HG03175 (cell line): Measurements from ENCODE around the gene SORL1.
A peak's percentile ranks its signal among the peaks of the same experiment; 100 is the strongest.

Experiments
- ATAC-seq: cut with Tn5 transposase; IDR thresholded peaks from one replicate; pipeline ENCODE4 v1.9.1; 2021; ENCODE audit warnings: mild to moderate bottlenecking, moderate library complexity; ENCODE audit not compliant: unreplicated experiment

Gene SORL1

DNA sequence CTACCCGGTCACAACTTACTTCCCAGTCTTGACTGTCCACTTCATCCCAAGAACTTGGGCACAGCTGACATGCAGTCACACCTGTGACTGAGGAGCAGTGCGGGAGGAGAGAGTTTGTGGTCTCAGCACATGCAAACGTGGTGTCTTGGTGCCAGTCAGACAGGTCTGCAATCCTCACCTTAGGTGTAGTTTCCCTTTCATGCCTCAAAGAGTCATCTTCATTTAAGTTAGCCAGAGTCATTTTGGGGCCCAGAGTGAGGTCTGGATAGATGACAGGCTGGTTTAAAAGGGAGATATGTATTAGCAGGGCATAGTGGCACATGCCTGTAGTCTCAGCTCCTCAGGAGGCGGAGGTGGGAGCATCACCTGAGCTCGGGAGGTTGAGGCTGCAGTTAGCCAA is 109.1 kb downstream of the SORL1 start:
- ATAC-seq, result no peak

DNA sequence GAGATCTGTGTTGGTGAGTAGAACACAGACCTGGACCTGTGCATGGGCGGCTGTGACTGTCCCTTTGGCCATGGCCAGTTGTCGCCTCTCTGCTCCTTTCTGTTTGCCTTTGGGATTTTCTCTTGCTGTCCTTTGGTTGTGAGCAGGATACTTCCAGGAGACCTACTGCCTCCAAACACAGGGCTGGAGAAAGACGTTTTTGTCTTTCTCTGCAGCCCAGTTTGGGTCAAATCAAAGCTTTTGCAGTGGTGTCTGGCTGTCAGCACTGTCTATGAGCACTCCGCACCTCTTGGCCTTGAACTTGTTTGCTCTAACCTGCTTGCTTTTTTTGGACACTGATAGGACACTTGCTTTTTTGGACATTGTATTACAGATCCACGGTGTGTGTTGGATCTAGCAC is 109.6 kb downstream of the SORL1 start:
- no peak for ATAC-seq

DNA sequence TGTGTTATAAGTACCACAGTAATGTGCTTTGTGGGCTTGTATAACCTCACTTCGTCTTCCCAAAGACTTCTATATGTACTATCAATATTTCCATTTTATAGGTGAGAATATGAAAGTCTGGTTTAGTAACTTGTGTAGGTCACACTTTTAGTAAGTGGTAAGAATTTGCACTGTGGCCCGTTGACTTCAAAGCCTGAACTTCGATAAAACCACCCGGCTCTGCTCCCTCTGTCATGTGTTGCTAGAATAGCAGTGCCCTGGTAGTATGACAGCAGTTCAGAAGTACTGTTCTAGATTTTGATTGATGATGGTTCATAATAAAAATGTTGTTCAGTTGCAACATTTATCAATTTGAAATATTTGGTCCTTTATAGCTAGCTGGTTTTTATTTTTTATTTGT is 110.9 kb downstream of the SORL1 start:
- no peak for ATAC-seq

DNA sequence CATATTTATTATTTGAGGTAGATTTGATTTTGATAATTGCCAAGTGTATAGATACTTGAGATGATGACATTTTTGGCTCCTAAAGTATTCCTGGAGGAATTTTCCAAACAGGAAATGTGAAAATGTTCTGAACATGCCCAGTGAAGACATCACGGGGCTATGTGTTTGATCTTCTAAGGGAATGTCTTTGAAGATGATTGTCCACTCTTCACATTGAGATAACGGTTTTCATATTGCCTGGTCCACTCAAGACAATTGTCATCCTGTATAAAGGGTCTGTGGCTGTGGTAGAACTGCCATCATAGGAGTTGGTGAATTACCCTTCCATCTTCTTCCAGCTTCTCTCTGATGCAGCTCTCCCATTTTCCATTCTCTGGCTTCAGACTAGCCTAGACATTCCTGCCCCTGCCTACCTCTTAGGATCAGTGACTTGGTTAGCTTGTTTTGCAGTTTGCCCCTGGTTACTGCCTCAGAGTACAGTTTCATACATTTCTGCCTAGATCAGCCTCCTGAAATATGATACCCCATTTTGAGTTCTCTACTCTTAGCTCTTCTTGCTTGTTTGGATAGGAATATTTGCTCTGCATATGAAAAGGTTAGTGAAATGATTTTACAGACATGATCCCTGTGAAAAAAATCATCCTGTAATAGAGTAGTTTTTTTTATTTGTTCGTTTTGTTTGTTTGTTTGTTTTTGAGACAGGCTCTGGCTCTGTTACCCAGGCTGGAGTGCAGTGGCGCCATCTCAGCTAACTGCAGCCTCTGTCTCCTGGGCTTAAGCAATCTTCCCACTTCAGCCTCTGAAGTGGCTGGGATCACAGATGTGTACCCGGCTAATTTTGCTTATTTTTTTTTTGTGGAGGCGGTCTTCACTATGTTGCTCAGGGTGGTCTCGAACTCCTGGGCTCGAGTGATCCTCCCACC is 112.0 kb downstream of the SORL1 start:
- ATAC-seq, result no peak

DNA sequence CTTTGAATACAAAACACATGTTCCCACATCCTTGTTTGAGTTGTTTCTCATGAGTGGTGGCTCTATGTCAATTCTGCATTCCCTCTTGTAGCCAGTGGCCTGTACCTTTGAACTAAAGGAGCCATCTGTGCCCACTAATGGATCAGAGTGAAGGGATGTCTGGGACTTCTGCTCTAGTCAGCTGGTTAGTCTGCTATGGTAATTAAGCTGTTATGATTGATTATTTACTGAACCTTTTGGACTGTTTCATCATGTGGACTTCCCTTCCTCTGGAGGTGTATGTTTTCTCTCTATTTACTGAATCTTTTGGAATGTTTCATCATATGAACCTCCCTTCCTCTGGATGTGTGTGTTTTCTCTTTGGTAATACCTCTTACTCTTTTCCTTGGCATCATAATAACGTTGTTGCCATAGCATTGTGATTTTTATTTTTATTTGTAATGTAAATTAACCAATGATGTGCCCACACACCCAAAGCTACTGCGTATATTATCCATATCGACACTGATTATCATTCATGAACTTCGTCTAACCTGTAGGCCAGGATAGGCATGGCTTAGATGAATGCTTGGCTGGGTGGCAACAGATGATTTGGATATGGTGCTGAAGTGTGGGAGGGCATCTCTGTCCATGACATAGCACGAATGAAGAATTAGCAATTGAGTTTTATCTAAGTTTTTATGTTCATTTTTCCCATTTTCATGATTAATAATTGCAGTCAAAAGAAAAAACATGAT is 113.0 kb downstream of the SORL1 start:
- no peak for ATAC-seq

DNA sequence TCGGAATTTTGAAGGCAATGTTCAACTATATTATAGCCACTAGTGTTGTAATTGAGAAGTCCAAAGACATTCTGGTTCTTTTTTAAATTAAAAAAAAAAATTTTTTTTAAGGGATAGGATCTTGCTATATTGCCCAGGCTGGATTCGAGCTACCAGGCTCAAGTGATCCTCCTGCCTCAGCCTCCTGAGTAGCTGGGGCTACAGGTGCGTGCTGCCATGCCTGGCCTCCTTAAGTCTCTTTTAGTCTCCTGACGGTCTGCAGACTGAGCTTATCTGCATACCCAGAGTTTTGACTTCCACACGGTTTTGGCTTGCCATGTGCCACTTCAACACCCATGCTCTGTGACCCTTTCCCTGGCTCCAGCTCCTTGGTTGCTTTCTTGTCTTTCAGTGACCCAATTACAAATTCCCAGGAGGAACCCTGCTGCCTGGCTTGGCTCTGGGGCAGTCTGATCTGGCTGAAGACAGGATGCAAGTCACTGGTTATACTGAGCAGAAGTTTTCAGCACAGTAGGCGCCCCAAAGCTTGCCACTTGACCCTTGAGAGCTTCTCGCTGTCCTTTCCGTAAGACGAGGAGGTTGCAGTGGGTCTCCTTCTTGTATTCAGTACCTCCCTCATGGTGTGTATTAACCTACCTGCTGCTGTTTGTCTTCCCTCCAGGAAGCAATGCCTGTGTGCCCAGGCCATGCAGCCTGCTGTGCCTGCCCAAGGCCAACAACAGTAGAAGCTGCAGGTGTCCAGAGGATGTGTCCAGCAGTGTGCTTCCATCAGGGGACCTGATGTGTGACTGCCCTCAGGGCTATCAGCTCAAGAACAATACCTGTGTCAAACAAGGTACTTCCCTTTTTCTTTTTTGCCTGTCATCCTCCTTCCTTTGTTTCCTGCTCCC is 114.4 kb downstream of the SORL1 start:
- no peak for ATAC-seq

DNA sequence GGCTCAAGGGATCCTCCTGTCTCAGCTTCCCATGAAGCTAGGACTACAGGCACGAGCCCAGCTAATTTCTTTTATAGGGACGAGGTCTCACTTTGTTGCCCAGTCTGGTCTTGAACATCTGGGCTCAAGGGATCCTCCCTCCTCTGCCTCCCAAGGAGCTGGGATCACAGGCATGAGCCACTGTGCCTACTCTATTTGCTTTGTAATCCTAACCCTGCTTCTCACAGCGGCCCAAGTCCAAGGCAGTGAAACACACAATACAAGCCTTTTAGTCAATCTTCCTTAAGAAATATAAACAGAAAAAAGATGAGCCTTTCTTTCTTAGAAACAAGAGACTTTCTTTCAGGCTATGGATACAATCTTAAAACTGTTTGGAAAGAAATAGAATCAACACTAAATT is 115.9 kb downstream of the SORL1 start:
- ATAC-seq, result no peak

DNA sequence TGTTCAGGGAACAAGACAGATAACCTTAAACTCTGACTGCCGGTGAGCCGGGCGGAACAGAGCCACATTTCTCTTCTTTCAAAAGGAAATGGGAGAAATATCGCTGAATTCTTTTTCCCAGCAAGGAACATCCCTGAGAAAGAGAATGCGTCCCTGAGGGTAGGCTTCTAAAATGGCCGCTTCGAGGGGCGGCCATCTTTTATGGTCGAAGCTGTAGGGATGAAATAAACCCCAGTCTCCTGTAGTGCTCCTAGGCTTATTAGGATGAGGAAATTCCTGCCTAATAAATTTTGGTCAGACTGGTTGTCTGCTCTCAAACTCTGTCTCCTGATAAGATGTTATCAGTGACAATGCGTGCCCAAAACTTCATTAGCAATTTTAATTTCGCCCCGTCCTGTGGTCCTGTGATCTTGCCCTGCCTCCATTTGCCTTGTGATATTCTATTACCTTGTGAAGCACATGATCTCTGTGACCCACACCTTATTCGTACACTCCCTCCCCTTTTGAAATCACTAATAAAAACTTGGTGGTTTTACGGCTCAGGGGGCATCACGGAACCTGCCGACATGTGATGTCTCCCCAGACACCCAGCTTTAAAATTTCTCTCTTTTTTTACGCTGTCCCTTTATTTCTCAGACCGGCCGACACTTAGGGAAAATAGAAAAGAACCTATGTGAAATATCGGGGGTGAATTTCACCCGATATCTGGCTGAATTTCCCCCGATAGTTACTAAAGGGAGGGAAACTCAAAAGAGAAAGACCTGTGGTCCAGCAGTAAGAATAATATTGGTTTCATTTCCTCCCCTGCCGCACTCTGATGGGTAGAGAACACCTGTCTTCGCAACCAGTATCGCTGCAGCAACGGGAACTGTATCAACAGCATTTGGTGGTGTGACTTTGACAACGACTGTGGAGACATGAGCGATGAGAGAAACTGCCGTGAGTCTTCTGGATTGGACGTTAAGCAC is 117.5 kb downstream of the SORL1 start:
- ATAC-seq, result peak; percentile 99

DNA sequence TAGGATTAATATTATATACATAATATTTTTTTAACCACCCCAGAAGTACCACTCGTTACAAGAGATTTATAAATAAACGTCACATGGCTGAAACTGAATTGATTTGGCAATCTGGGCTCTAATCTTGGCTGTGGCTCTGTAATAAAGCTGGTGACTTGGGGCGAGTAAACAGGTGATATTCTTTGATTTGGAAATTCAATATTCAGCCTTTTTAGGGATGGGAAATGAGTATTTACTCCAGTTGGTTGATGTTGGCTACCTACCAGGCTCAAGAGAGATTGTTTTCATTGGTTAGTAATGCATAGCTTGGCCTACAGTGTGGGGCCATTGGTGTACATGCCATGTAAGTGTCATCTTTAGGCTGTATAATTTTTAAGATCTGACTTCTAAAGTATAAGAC is 118.3 kb downstream of the SORL1 start:
- no peak for ATAC-seq

DNA sequence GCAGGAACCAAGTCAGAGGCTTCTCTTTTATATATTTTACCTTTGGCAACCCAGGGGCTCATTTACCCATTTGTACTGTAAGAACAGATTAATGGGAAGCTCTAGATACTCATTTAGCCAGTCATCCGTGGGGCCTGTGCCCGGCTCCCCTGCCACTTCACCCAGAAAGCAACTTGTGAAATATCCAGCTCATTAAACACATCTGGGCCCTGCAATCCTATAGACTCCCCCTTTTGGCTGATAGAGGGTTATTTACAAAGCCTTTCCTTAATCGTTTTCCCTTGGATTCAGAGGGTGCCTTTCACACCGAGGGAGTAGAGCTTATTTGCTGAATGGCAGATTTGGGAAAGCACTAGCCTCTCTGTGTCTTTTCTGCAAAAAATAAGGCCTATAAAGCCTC is 119.4 kb downstream of the SORL1 start:
- no peak for ATAC-seq

DNA sequence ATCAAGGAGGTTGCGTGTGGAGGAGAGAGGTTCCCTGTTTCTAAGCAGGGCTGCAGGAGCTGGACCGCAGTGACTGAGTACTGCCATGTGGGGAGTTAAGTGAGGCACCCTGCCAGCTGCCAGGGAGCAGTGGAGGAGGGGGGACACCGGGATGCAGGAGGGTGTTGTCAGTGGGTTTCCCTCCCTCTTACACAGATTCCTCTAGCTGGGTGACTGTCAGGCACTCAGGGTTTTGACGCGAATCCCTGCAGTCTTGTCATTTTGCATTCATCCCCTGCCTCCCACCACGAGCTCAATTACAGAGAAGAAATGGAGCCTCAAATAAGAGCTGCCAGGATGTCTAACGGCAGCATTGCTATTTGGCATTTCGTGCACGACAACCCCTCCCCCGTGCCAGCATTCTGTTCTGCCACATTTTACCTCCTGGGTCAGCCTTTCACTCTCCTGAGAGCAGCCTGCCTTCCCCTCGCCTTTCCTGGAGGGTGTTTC is 120.5 kb downstream of the SORL1 start:
- ATAC-seq, result no peak

DNA sequence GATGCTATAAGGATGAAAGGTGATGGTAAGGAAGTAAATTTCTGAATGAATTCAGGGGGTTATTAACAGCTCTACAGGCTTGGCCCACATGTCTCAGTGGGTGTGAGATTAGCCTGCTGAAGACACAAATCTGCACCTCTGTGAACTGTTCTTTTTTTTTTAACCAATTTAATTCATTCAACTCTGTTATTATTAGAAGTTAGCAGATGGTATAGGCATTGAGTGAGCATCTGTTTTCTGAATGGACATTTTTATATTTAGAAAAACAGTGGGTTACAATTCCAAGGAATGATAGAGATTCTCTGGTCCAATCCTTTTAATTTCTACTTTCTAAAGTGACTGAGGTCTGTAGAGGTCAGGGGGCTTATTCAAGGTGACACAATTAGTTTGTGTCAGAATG is 122.7 kb downstream of the SORL1 start:
- ATAC-seq, result no peak

DNA sequence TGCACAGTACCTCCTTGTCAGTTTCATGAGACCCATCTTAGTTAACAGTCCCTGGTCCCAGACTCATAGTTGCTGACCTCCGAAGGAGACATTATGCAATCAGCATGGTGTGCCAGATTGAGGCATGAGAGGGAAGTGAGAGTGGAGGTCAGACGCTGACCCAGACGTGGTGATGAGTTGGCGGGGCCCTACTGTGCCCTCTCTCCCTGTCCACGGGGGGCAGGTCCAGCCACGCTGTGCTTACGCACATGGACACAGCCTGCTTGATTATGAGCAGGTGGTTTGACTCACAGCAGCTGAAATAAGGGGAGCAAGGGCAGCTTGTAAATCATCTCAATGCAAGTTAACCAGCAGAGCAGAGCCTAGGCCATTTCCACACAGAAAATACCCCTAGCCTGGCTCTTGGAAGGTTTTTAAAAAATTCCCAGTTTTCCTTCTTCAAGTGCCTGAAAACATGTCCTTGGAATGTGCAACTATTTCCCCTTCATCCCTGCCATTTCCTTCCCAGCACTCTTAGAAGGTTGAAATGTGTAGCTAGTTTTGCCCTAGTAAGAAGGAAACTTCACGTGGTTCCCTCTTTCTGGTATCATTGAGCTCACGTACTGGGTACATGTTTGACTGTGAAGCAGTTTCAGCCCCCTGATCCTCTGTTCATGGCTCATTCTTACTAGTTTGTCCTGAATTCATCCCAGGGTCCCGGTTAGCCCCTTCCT is 123.3 kb downstream of the SORL1 start:
- ATAC-seq, result peak; percentile 79

DNA sequence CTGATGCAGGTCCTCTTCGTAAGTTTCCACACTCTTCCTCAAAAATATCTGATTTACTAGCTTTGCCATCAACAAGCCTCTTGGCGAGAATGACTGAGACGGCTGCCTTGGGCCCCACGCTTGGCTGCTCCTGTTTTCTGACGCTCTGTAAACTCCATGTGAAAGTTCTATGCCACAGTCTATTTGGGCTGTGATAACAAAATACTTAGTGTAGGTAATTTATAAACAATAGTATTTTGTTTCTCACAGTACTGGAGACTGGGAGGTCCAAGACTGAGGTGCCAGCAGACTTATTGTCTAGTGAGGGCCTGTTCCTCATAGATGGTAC is 123.8 kb downstream of the SORL1 start:
- ATAC-seq, result peak; percentile 21

DNA sequence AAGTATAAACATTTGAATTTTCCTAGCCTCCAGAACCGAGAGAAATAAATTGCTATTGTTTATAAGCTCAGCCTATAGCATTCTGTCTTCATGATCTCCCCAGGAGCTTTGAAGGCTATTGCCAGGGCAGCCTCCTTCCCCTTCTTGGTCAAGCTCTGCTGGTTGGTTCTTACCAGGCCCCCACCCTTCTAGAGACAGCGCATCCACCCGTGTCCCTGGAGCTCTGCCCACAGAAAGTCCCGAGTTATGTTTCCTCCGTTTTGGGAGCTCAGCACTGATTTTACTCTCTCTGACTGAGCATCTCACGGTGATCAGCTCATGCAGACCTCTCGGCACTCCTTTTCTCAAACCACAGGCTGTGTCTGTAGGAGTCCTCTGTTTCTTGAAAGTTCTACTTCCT is 124.4 kb downstream of the SORL1 start:
- ATAC-seq, result no peak

DNA sequence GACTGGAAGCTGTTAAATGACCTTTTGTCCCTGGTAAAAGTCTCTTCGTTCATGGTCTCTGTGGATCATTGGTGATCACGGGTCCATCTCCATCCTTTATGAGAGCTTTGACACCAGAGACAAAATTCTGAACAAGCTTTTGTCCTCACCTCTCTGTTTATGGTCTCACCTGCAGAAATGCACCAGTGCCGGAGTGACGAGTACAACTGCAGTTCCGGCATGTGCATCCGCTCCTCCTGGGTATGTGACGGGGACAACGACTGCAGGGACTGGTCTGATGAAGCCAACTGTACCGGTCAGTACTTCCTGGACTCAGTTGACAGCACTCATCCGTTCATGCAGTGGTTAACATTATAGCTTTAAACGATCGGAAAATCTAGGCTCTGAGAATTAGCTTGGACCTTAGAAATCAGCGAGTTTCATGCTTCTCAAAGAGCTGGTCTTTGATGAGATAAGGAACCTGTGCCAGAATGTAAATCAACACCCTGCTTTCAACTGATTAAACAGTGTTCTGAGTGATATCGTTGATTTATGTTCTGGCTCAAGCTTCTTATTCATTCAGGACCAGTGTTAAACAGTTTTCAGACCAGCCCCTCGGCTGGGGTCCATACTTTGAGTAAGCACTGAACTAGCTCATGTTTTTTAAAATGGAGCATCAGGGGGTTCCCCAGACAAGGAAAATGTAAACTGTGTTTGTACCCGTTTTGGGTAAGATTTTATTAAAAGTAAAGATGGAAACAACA is 125.2 kb downstream of the SORL1 start:
- no peak for ATAC-seq

DNA sequence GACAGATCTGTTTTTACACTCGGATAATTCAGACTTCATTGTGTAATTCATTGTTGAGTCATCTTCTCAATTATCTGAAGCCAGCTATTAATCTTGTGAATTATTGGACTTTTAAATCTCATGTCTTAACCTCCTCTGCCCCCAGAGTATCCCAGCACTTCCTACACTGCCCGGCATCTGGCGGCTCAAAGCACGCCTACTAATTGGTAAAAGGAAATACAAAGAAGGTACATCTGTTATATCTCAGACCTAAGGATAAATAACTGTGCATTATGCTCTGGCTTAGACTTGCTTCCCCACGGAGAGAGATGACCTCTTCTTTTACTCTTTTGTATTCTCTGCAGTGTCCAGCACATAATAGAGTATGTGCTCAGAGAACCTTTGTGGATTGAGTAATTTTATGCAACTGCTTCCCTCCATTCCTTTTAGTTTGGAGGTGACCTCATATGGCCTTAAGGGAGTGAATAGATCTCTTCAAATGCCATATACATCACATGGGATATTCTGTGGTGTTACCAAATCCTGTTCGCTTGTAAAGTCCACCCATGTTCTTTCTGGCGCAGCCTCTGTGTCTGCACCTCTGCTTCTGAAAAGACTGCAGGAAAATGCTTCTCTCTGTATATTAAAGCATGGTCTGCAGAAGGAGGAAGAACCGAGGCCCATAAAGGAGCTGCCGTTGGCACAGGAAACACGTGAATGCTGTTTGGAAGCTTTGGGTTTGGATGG is 126.3 kb downstream of the SORL1 start:
- no peak for ATAC-seq

DNA sequence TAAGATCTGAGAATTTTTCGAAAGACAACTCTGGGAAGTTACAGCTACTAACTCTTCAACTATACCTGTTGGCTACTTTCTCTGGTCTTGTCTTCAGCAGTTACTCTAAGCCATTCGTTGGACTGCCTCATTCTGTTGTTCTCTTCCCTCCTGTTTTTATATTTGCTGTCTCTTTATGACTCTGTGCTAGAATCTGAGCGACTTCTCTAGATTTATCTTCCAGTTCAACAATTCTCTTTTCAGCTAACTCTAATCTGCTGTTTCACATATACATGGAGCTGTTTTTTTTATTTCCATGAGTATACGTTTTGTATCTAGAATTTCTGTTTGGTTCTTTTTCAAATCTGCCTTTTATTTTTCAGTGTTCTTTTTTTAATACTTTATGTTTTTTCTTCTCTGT is 128.0 kb downstream of the SORL1 start:
- ATAC-seq, result no peak
